Measurements from ENCODE around the gene HNRNPA2B1. TPM values are rescaled to one million over a fixed set of nuclear protein-coding genes. Genes with fewer than 3 reads are reported as not detected.

The HNRNPA2B1 gene
- total RNA-seq, 4 donors from 2014 or later, result 123 to 362 (median 208) TPM

- H3K27ac ChIP-seq, result peak overlapping the region; percentile 97 to 100 (median 99)
- no peaks in the 10 kb centered on the region for H3K9me3 ChIP-seq
- H3K36me3 ChIP-seq, result peaks cover 0 to 18% (median 4%) of the 10 kb centered on the region in 4 donors
- intact Hi-C loops (cut with DNase I; ENCODE audit: low total_unique reads) (loop anchor here (10.0 kb wide), 1 partner anchor 162 kb away; no protein-coding TSS in a partner anchor), in situ Hi-C loops (cut with MboI; ENCODE audit: low pct_ligation_motif_present in 1 of 4, low pct_unique_long_range_greater_than_20kb in 1 of 4, low sequenced_read_pairs in 3 of 4) (no loop called here)
- no peak for TF ChIP-seq CTCF (IDR thresholded peaks at IDR 0.05)
- no peak for TF ChIP-seq POLR2AphosphoS5 (IDR thresholded peaks at IDR 0.05)
- no peak for TF ChIP-seq EP300 (IDR thresholded peaks at IDR 0.05; ENCODE audit: low read depth)
- no peak for TF ChIP-seq POLR2A (IDR thresholded peaks at IDR 0.05)
- DNase-seq, result no peak
- WGBS, 2 donors (ENCODE audit: low coverage in 1 of 2), result 7 to 20% methylated on average over 2 of the region's 2 CpGs
- no peaks in the 10 kb centered on the region for H3K27me3 ChIP-seq
- H3K4me3 ChIP-seq, result peak overlapping the region in 3 of 4 donors; percentile 78 to 98 (median 80)
- peaks cover 15 to 34% (median 21%) of the 10 kb centered on the region in 4 donors for H3K4me1 ChIP-seq
These were observed 2.5 kb upstream of the HNRNPA2B1 start for GRCh38 chr7:26203016-26203415.

GRCh38 chr7:26202019-26202990, 1.8 kb upstream of the HNRNPA2B1 start:
- in situ Hi-C loops (cut with MboI; ENCODE audit: low pct_ligation_motif_present in 1 of 4, low pct_unique_long_range_greater_than_20kb in 1 of 4, low sequenced_read_pairs in 3 of 4), result no loop called here
- no peaks in the 10 kb centered on the region for H3K9me3 ChIP-seq
- H3K36me3 ChIP-seq, result peaks cover 0 to 14% (median under 1%) of the 10 kb centered on the region in 4 donors
- TF ChIP-seq CTCF (IDR thresholded peaks at IDR 0.05) (no peak), EP300 (IDR thresholded peaks at IDR 0.05; ENCODE audit: low read depth) (no peak), POLR2AphosphoS5 (IDR thresholded peaks at IDR 0.05) (no peak), POLR2A (IDR thresholded peaks at IDR 0.05) (no peak)
- H3K27me3 ChIP-seq, result no peaks in the 10 kb centered on the region
- H3K4me1 ChIP-seq, result peaks cover 19 to 40% (median 27%) of the 10 kb centered on the region in 4 donors
- peak overlapping the region; percentile 97 to 100 (median 99) for H3K27ac ChIP-seq
- WGBS, 2 donors (ENCODE audit: low coverage in 1 of 2), result 1 to 2% methylated on average over 14 to 66 of the region's 68 CpGs
- peak overlapping the region; percentile 78 to 98 (median 86) for H3K4me3 ChIP-seq
- intact Hi-C loops (cut with DNase I; ENCODE audit: low total_unique reads), result loop anchor here (10.0 kb wide), 1 partner anchor 162 kb away; no protein-coding TSS in a partner anchor
- peak; percentile 53 for DNase-seq

- in situ Hi-C loops (cut with MboI; ENCODE audit: low pct_ligation_motif_present in 1 of 4, low pct_unique_long_range_greater_than_20kb in 1 of 4, low sequenced_read_pairs in 3 of 4) (no loop called here), intact Hi-C loops (cut with DNase I; ENCODE audit: low total_unique reads) (loop anchor here (2.0 to 10.0 kb wide), 2 partner anchors 163 to 345 kb away; no protein-coding TSS in a partner anchor)
- TF ChIP-seq POLR2AphosphoS5 (IDR thresholded peaks at IDR 0.05), result peak; percentile 93 to 97 (median 95)
- peak; percentile 86 for TF ChIP-seq POLR2A (IDR thresholded peaks at IDR 0.05)
- no peak for TF ChIP-seq CTCF (IDR thresholded peaks at IDR 0.05)
- Histone ChIP-seq H3K27ac (peak within 1 kb of the TSS; percentile 97 to 100 (median 99)), H3K4me3 (peak within 1 kb of the TSS; percentile 78 to 98 (median 86)), H3K36me3 (peaks cover 0 to 16% (median 3%) of the 10 kb centered on the region in 4 donors), H3K27me3 (no peaks in the 10 kb centered on the region), H3K9me3 (no peaks in the 10 kb centered on the region), H3K4me1 (peaks cover 27 to 49% (median 36%) of the 10 kb centered on the region in 4 donors)
- peak; percentile 91 for DNase-seq
- WGBS, 2 donors (ENCODE audit: low coverage in 1 of 2), result 0% methylated on average over 26 of the region's 86 CpGs; no CpG with 5 or more reads in 1 of the 2 donors
These were observed 887 bp upstream of the HNRNPA2B1 start, which contains the start of gene CBX3 for GRCh38 chr7:26201247-26202018. Gene CBX3 (plus strand): TSS chr7:26201745. CDS start chr7:26202999, 1,254 bp downstream.

All from transverse colon (tissue), 4 donors.